K562 (cell line): ENCODE measurements around the gene SOX12. TPM values are rescaled to one million over a fixed set of nuclear protein-coding genes. Genes with fewer than 3 reads are reported as not detected.
A peak's percentile ranks its signal among the peaks of the same experiment; 100 is the strongest.

ENCODE experiments used
- ESRRA ChIP-seq: fragments of 450-650 bp; IDR thresholded peaks from 2 replicates; pipeline ENCODE4 v1.6.1; 2014; ENCODE audit warnings: low read depth, mild to moderate bottlenecking, moderate library complexity, borderline replicate concordance
- FOSL1 ChIP-seq: fragments of 200-800 bp; sonication (Bioruptor generic); conservative IDR thresholded peaks from 2 replicates; pipeline ENCODE4 v1.6.1; 2016; ENCODE audit warnings: missing genetic modification characterization, missing compliant biosample characterization
- FOXK2 ChIP-seq, 2 experiments: fragments of 450-650 bp; IDR thresholded peaks in 1 of 2; conservative IDR thresholded peaks in 1 of 2; 2 replicates each; pipeline ENCODE4 v1.6.1; 2016; ENCODE audit warnings: low read depth in 2 of 2, mild to moderate bottlenecking in 1 of 2
- HMBOX1 ChIP-seq: sonication (generic); IDR thresholded peaks from 2 replicates; pipeline ENCODE4 v1.6.1; 2016
- KLF16 ChIP-seq: IDR thresholded peaks from 2 replicates; pipeline ENCODE4 v1.6.1; 2016; ENCODE audit warnings: antibody characterized with exemption
- MAX ChIP-seq: sonication (generic); formaldehyde crosslinking; IDR thresholded peaks from 2 replicates; pipeline ENCODE4 v1.9.0; 2022; ENCODE audit warnings: mild to moderate bottlenecking, missing genetic modification reagents
- MTA1 ChIP-seq: fragments of 450-650 bp; IDR thresholded peaks from 2 replicates; pipeline ENCODE4 v1.6.1; 2017; ENCODE audit warnings: borderline replicate concordance
- NBN ChIP-seq: fragments of 450-650 bp; IDR thresholded peaks from 2 replicates; pipeline ENCODE4 v1.6.1; 2016; ENCODE audit warnings: low read depth, mild to moderate bottlenecking
- NR2C2 ChIP-seq, 2 experiments: fragments of 200-800 bp in 1 of 2; sonication (Bioruptor generic) in 1 of 2; sonication (generic) in 1 of 2; formaldehyde crosslinking in 1 of 2; IDR thresholded peaks; 2 replicates each; pipeline versions ENCODE4 v1.6.1 to v1.8.0; 2016 to 2022; ENCODE audit warnings: mild to moderate bottlenecking in 1 of 2, missing compliant biosample characterization in 1 of 2, missing genetic modification characterization in 1 of 2, missing genetic modification reagents in 1 of 2
- PML ChIP-seq: IDR thresholded peaks from 2 replicates; pipeline ENCODE4 v1.6.1; 2012; ENCODE audit warnings: low read length, inconsistent platforms
- SNAPC5 ChIP-seq: fragments of 250-450 bp; sonication (Bioruptor Pico); IDR thresholded peaks from 2 replicates; pipeline ENCODE4 v1.8.0; 2021; ENCODE audit warnings: moderate library complexity, mild to moderate bottlenecking, inconsistent platforms
- THAP7 ChIP-seq: fragments of 250-450 bp; sonication (Bioruptor Pico); IDR thresholded peaks from 2 replicates; pipeline ENCODE4 v1.5.0; 2021
- TSC22D4 ChIP-seq: fragments of 450-650 bp; IDR thresholded peaks from 2 replicates; pipeline ENCODE4 v1.6.1; 2016; ENCODE audit warnings: missing genetic modification characterization, missing biosample characterization, control low read depth
- XRCC4 ChIP-seq: IDR thresholded peaks from one replicate; pipeline ENCODE4 v1.6.1; 2011; ENCODE audit not compliant: insufficient read depth, insufficient read length; ENCODE audit errors: extremely low read depth
- ZBTB2 ChIP-seq: fragments of 450-650 bp; IDR thresholded peaks from 2 replicates; pipeline ENCODE4 v1.6.1; 2016; ENCODE audit warnings: antibody characterized with exemption
- ZBTB33 ChIP-seq: sonication (generic); formaldehyde crosslinking; IDR thresholded peaks from 2 replicates; pipeline ENCODE4 v1.8.1; 2023; ENCODE audit warnings: mild to moderate bottlenecking, missing genetic modification reagents
- ZBTB9 ChIP-seq: fragments of 450-650 bp; formaldehyde crosslinking; IDR thresholded peaks from 2 replicates; pipeline ENCODE4 v1.4.0; 2020; ENCODE audit warnings: mild to moderate bottlenecking, moderate library complexity
- ZNF311 ChIP-seq: fragments of 250-450 bp; sonication (Bioruptor Pico); IDR thresholded peaks from 2 replicates; pipeline ENCODE4 v1.4.0; 2020; ENCODE audit warnings: mild to moderate bottlenecking, moderate library complexity
- polyA plus RNA-seq, 8 experiments: library from polyadenylated mRNA; depleted of rRNA in 4 of 8; stranded (reverse) in 5 of 8; unstranded in 3 of 8; fragments of >200 nt; fragmentation: Nextera tagmentation in 2 of 8; fragmentation: Illumina TruSeq in 1 of 8; extraction: Ambion mirVana in 2 of 8; extraction: Trizol in 1 of 8; gene quantifications; 2 replicates each; pipeline versions ENCODE4 v1.2.1 to v1.2.3, GENCODE V29; 2011 to 2014; ENCODE audit warnings: inconsistent platforms in 1 of 8, missing spikeins in 1 of 8
- total RNA-seq, 7 experiments: library from RNA; depleted of rRNA in 6 of 7; stranded (reverse); fragments of >200 nt in 6 of 7; fragmentation: Illumina TruSeq in 2 of 7; extraction: Trizol in 2 of 7; gene quantifications; 2 replicates each; pipeline versions ENCODE4 v1.2.1 to v1.2.3, GENCODE V29; 2011 to 2021; ENCODE audit warnings: low replicate concordance in 1 of 7

The SOX12 gene
- total and polyA plus RNA-seq, 9 of the 15 experiments (the other 6 are each of a cell fraction or from before 2014, with no cell fraction given): 0.42 to 26.3 (median 2.6) TPM

GRCh38 chr20:297098-297924 is 28.0 kb upstream of the SOX12 start, which contains the start of gene ZCCHC3 (continued):
- TF ChIP-seq ZBTB2 (0 out of 2 replicates have a peak, but pooled peaks have one; percentile 47), FOXK2 (conservative IDR thresholded peaks at IDR 0.05 in 1 of 2, IDR thresholded peaks at IDR 0.05 in 1 of 2; ENCODE audit: low read depth in 2 of 2) (peak; percentile 51 to 56; a peak in 3 of 4 replicates), ESRRA (peak; percentile 62; the same call in 1 of the 2 replicates), MAX (CRISPR knock-in tag) (peak; percentile 82), THAP7 (CRISPR knock-in tag) (0 out of 2 replicates have a peak, but pooled peaks have one; percentile 57), KLF16 (peak; percentile 54; the same call in 1 of the 2 replicates), HMBOX1 (no peak), ZBTB33 (CRISPR knock-in tag) (peak; percentile 50; the same call in 1 of the 2 replicates), FOSL1 (tag) (peak; percentile 10; the same call in 1 of the 2 replicates), XRCC4 (no peak), PML (peak; percentile 59), ZBTB9 (CRISPR knock-in tag) (no peak), ZNF311 (CRISPR knock-in tag) (no peak), TSC22D4 (tag) (no peak), SNAPC5 (CRISPR knock-in tag) (no peak), NBN (peak; percentile 74; the same call in 1 of the 2 replicates), MTA1 (peak; percentile 88), NR2C2 (CRISPR knock-in tag; IDR thresholded peaks at IDR 0.05) (no peak), NR2C2 (tag; IDR thresholded peaks at IDR 0.05) (peak; percentile 86)
